IMR-90 (cell line): Measurements from ENCODE around the gene LRSAM1. TPM values are rescaled to one million over a fixed set of nuclear protein-coding genes. Genes with fewer than 3 reads are reported as not detected.

ENCODE experiments used
- MXI1 ChIP-seq: IDR thresholded peaks from 2 replicates; pipeline ENCODE4 v1.6.1; 2012; ENCODE audit warnings: low read depth, mild to moderate bottlenecking, low read length, moderate library complexity, borderline replicate concordance
- SMC3 ChIP-seq: fragments of 150-350 bp; IDR thresholded peaks from 2 replicates; pipeline ENCODE4 v1.6.1; 2016; ENCODE audit warnings: low read depth, mild to moderate bottlenecking, antibody characterized with exemption, low read length, moderate library complexity
- polyA plus RNA-seq, 3 experiments: library from polyadenylated mRNA; depleted of rRNA; stranded (reverse); fragments of >200 nt; gene quantifications; 2 replicates each; pipeline ENCODE4 v1.2.3, GENCODE V29; 2012; ENCODE audit warnings: low replicate concordance in 1 of 3
- total RNA-seq: library from RNA; depleted of rRNA; stranded (reverse); fragments of >200 nt; gene quantifications from 2 replicates; pipeline ENCODE4 v1.2.3, GENCODE V29; 2012
- TF ChIP-seq, protein P1 (sequence below): fragments of 150-350 bp; IDR thresholded peaks from 2 replicates; pipeline ENCODE4 v1.6.1; 2017; ENCODE audit warnings: mild to moderate bottlenecking, antibody characterized with exemption, low read length, low read depth

LRSAM1 gene
- total and polyA plus RNA-seq, 2 of the 4 experiments (the other 2 are of a cell fraction): 3.0 to 9.3 TPM

DNA sequence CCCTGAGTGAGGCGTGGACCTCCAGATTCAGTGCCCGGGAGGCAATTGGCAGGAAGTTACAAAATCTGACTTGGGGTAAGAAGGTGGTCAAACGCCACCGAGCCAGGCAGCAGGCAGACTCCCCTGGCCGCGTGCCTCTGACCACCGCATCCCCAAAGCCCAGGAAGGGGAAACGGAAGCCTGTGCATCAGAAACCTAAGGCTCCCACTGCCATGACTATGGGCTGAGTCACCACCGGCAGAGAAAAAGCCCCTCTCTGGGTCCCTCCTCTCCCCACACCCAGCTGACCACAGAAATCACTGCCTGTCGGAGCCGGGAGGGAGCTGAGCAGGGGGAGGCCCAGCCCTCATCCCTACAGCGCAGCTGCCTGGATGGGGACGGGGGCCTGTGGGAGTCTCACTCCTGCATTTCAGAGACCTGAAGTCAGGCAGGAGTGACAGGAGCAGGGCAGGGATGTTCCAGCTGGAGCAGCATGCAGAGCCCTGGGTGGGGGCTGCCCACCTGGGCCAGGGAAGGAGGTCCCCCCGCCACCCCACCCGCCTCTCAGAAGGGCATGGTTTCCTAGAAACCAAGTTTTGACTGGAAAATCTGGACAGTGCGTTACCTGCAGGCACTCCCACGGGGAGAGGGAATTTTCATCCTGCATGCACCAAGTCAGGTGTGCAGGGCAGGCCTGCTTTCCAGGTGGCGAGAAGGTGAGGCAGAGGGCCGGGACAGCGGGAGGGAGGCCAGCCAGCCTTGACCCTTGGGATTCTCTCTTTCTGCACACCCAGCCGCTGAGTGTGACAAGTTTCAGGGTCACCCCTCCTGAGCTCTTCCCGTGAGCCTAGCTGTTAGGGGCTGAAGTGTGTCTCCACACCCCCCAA lies 68.2 kb downstream of the LRSAM1 start (continued):
- TF ChIP-seq, protein P1, sequence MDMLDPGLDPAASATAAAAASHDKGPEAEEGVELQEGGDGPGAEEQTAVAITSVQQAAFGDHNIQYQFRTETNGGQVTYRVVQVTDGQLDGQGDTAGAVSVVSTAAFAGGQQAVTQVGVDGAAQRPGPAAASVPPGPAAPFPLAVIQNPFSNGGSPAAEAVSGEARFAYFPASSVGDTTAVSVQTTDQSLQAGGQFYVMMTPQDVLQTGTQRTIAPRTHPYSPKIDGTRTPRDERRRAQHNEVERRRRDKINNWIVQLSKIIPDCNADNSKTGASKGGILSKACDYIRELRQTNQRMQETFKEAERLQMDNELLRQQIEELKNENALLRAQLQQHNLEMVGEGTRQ: peak; percentile 37; the same call in 1 of the 2 replicates
- TF ChIP-seq SMC3 (peak; percentile 19; the same call in 1 of the 2 replicates), MXI1 (0 out of 2 replicates have a peak, but pooled peaks have one; percentile 51)
